HG03571 (cell line): ENCODE data around the gene FNDC4.

Experiments
- ATAC-seq: cut with Tn5 transposase; IDR thresholded peaks from one replicate; pipeline ENCODE4 v1.9.1; 2021; ENCODE audit not compliant: unreplicated experiment

FNDC4 gene

DNA sequence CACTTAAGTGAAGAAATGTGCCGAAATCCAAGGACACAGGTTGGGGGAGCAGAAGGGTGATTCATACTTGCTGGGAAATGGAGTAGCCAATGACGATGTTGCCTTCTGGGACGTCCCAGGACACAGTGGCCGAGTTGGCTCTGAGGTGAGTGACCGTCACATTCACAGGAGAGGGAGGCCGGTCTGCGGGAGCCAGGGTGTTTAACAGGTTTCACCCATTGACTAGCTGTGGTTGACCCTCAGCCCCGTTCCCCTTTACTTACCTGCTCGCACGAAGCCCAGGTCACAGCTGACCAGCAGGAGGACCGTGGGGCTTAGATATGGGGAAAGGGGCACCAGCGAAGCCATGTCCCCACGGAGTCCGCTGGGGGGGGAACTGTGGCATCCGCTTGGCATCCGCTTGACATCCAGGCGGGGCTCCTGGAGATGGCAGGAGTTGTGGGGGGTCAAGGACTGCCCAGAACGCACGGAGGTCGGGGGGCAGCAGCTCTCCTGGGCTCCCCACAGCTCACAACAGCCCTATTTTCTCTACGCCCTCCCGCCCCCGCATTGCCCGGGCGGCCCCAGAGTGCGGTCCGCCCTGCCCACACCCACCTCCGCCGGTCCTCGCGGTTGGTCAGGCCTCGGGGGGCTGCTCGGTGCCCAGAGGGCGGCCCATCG lies 586 bp downstream of the FNDC4 start:
- ATAC-seq, result no peak

DNA sequence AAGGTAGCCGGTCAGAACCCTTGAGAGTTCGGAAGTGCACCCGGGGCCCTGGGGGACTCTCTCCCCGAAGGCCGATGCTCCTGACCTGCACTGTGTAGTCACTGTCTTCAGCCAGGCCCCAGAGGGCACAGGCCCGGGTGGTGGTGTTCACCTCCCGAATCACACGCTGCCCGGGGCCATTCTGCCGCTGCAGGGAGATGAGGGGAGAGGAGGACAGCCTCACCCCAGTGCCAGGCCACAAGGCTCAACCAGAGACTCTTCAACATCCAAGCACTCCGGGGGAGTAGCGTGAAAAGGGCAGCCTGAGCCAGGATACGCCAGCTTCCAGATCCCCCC lies 1.1 kb downstream of the FNDC4 start:
- no peak for ATAC-seq

DNA sequence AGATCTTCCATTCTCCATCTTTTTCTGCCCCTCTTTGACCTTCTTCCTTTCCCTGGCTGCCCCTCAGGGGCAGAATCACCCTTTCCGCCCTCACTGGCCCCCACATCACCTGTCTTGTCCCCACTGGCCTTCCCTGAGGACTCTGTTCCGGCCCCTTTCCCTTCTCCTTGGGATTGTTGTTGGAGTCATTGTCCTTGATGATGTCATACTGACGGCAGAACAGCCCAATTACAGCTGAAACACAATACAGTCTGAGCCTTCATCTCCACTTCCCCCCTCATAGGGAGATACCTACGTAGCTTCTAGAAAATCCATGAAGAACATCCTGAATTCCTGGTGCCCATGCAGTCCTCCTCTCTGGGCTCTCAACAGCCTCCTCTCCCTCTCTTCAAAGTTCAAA lies 2.4 kb downstream of the FNDC4 start:
- no peak for ATAC-seq

DNA sequence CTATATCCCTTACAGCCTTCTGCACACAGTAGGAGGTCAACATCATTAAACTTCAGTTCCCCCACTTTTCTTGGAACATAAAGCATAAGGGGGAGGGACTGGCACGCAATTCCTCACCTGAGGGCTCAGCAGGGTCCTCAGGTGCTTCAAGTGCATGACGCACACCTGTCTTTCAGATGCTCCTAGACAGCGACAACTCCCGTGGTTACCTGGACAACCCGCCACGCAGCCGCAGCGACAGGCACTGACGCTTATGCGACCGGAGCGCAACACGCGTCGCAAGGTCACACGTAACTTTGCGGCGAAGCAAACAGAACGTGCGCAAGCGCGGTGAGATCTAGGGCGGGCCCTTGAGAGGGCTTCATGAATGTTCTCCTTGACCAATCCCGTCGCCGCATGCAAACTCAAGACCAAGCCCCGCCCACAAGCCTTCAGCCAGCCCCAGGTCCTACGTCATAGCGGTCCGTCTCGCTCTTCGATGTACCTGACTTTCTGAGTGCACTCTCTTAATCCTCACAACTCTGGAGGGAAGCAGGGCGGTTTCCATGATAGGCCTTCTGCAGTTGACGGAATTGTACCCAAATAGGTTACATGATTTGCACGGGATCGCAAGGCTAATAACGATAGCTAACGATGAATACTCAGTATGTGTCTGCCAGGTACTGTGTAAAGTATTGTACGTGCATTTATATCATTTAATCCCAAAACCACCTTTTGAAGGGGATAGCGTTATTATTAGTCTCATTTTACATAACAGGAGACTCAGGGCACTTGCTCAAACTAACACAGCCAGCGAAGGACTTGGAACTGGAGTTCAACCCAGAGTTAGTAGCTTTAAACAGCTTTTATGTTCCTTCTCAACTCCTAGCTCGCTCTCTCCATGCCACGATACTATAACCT lies 5.3 kb downstream of the FNDC4 start, which contains the start of gene IFT172:
Gene IFT172 (minus strand): TSS at position 246 of the 900 bp plus-strand sequence. CDS start 90 bp downstream, at position 156.
- peak; percentile 92 for ATAC-seq

DNA sequence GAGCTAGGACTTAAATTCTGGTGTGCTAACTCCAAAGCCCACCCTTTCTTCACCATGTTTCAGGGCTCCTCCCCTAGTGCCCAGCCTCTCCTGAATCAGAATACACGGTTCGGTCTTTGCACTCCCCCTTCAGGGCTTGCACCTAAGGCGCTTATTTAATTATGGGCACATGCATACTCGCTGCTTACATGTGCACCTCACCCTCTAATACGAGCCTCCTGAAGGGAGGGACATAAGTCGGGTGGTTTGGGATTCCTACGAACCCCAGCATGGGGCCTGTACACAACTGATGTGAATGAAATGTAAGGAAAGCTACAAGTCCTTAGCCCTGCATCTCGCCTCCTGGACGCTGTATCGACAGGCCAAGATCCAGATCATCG lies 5.9 kb downstream of the FNDC4 start:
- ATAC-seq, result no peak

DNA sequence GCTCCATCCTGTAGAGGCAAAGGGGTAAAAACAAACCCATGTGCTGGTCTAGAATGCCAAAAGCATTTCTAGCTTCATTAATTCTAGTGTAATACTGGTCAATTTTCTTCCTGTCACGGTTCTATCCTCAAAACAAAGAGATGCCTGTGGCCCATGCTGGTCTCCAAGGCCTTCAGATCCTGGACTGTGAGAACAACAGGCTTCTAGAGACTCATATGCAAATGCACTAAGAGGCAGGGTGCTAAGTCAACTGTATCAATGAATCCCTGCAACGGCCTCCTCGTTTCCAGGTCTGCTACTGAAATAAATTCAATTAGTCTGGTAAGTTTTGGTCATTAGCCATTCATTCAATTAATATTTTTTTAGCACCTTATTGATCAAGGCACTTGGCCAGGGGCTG lies 9.5 kb downstream of the FNDC4 start:
- ATAC-seq, result no peak

DNA sequence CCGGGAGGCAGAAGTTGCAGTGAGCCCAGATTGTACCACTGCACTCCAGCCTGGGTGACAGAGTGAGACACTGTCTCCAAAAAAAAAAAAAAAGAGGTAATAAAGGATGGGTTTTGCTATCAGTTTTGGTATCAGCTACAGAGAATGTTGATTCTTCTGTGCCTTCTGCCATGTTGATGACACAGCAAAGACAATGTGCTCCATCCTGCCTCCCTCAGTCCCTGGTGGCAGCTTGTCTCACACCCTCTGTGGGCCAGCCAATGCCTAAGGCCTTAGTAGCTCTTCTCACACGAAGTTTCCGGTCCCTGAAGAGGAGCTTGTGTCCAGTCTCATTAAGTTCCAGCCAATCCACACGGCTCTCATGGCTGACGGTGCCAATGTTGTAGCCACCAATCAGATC lies 23.0 kb downstream of the FNDC4 start:
- no peak for ATAC-seq

DNA sequence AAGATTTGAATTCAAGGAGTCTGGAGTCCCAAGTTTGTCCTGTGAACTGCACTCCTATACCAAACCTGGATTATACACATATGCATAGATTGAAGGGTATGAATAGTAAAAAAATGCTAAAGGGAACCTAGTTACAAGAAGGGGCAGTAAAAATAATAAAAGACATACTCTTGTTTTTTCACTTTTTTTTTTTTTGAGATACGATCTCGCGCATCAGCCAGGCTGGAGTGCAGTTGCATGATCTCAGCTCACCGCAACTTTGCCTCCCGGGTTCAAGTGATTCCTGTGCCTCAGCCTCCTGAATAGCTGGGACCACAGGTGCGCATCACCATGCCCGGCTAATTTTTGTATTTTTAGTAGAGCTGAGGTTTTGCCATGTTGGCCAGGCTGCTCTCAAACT lies 30.6 kb downstream of the FNDC4 start:
- ATAC-seq, result no peak

DNA sequence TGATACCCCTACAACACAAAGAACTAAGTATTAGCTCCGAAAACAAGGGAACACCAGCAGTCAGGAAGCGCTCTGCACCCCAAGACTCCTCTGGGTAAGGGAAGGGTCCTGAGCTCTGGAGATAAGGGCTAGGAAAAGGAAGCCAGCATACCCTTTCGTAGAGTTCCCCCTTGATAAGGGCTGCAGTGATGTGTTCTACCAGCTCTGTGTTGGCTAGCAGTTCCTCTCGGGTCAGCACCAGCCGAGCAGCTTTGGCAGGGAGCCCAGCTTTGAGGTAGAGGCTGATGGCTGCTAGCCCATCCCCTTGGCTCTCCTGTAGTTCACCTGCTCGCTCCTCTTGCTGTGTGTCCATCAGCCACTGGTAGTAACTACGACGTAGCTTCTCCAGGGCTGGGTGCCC lies 33.9 kb downstream of the FNDC4 start:
- ATAC-seq, result no peak

DNA sequence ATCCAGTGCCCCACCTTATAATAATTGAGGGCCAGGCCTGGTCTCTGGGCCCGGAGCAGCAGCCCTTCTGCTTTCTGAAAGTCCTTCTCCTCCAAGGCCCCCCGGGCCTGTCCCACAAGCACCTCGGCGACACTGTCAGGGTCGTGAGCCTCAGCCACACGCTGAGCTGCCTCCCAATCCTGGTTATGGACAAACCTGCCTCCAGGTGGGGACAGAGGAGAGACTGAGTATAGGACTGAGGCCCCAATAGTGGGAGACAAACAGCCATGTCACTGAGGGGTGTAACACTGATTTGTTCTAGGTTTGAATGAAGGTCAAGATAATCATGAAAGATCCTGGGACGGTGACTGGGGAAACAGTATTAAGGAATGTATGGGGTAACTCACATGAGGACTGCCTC lies 41.0 kb downstream of the FNDC4 start:
- no peak for ATAC-seq

DNA sequence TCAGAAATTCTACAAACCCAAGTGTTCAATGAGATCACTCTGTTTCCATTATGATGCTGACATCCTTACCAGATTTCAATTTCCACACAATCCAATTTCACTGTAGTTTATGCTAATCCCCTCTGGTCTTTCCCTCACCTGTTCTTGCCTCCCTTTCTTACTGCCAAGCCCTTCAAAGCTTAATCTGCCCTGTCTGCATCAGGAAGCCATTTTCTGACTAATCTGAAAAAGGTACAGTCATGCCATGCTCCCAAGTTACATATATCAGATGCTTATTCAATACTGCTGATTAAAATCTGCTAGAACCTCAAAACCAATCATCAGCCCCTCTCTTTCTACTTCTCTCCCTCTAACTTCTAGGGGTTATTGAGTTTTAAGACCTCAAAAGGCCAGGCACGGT lies 43.9 kb downstream of the FNDC4 start:
- ATAC-seq, result no peak

DNA sequence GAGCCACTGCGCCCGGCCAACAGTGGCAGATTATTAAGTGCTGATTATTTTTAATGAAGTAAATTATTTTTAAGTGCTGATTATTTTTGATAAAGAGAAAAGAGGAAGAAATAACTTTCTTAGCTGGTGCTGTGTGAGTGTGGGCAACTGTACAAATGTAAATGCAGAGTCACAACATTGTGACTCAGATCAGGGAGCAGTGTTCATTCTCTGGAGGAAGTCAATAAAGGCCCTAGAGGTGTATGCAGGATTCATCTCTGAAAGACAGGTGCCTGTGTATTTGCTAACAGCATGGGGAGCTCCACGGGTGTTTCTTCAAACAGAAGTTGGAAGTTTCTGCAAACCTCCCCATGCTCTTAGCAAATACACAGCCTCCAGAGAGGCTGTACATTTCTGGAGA lies 46.6 kb downstream of the FNDC4 start:
- no peak for ATAC-seq

DNA sequence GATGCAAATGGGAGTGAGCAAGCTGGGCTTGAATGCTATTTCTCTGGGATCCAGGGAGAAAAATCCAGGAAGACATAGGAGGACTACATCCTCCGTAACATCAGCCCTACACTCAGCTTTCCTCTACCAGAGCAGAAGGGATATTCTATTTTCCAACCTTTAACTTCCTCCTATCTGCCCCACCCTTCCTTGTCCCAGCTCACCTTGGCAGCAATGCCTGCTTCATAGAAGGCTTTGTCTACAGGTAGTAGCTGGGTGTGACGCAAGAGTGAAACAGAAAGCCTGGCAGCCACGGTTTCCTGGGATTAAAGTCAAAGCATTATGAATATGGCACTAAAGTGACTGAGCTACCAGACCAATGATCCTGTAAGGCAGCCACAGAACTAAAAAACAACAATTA lies 48.9 kb downstream of the FNDC4 start:
- no peak for ATAC-seq

DNA sequence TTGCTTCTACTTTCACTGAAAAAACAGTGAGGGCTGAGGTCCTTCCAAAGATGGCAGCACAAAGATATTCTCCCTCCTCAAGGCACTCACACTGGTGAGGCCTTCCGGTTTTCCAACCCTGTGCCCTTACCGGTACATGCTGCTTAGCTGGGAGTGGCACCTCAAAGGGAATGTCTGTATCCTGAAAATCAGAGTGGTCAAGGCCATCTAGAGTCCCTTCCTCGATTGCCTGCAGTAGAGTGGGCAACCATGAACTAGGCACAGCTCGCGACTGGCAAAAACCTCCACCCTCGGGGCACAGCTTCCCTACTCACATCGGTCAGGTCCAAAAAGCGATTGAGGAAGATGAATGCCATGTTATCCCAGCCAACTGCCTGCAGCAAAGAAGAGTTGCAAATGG lies 49.4 kb downstream of the FNDC4 start:
- no peak for ATAC-seq

DNA sequence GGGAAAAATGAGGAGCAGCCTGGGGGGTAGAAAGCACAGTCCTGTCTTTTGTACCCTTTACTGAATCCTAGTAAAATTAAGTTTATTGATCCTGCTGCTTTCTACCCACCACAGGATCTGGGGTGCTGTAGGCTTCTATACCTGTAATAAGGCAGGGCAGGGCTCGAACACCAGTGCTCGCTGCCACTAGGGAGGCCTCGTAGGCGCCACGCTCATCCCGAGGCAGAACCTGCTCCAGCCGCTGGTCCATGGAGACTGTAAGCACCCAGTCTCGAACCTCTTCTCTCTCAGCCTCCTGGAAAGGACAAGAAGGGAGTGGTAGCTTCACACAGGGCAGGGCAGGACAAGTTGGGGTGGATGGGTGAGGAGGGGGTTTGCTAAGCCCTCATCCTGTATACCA lies 49.8 kb downstream of the FNDC4 start:
- ATAC-seq, result no peak

DNA sequence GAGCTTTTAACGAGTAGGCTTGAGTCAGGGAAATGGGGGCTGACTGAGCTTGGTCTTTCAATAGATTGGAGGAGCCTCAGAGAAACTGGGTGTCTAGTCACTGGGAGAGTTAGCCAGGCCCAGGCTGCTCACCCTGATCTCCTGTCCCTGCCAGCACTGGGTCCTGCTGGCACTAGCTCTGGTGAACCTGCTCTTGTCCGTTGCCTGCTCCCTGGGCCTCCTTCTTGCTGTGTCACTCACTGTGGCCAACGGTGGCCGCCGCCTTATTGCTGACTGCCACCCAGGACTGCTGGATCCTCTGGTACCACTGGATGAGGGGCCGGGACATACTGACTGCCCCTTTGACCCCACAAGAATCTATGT lies 52.1 kb downstream of the FNDC4 start:
- no peak for ATAC-seq

DNA sequence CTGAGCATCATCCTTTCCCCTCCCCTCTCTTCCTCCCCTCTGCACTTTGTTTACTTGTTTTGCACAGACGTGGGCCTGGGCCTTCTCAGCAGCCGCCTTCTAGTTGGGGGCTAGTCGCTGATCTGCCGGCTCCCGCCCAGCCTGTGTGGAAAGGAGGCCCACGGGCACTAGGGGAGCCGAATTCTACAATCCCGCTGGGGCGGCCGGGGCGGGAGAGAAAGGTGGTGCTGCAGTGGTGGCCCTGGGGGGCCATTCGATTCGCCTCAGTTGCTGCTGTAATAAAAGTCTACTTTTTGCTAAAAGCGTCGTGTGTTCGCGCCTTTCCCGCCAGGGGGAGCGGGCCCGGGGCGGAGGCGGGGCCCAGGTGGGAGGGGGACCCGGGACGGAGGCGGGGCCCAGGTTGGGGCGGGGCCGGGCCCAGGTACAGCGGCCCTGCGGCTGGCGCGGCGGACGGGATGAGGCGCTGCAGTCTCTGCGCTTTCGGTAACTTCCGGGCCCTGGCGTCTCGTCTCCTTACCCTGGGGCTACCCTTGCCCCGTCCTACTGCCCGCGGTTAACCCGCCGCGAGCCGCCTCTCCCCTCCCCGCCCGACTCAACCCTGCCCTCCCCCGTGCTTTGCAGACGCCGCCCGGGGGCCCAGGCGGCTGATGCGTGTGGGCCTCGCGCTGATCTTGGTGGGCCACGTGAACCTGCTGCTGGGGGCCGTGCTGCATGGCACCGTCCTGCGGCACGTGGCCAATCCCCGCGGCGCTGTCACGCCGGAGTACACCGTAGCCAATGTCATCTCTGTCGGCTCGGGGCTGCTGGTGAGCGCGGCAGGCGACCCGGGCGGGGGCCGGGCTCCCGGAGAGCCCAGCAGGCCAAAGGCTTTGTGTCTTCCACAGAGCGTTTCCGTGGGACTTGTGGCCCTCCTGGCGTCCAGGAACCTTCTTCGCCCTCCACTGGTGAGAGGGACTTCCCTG lies 52.8 kb downstream of the FNDC4 start, which contains the start of gene KRTCAP3:
Gene KRTCAP3 (plus strand): TSS at position 424 of the 962 bp plus-strand sequence. CDS start 32 bp downstream, at position 456.
- ATAC-seq, result no peak
